NCI-H526 treated with DMSO at 0.1 percent for 48 hours (cell line): ENCODE measurements around the gene ZNF343.
"Not testable (repeated sequence)": the region's sequence is repeated elsewhere in the genome, so short reads cannot be mapped to it uniquely, and the experiment has no call there.

Source experiments
- DNase-seq: peaks from one replicate; lab custom pipeline; 2025; lab: John Stamatoyannopoulos, UW

ZNF343 gene

DNA sequence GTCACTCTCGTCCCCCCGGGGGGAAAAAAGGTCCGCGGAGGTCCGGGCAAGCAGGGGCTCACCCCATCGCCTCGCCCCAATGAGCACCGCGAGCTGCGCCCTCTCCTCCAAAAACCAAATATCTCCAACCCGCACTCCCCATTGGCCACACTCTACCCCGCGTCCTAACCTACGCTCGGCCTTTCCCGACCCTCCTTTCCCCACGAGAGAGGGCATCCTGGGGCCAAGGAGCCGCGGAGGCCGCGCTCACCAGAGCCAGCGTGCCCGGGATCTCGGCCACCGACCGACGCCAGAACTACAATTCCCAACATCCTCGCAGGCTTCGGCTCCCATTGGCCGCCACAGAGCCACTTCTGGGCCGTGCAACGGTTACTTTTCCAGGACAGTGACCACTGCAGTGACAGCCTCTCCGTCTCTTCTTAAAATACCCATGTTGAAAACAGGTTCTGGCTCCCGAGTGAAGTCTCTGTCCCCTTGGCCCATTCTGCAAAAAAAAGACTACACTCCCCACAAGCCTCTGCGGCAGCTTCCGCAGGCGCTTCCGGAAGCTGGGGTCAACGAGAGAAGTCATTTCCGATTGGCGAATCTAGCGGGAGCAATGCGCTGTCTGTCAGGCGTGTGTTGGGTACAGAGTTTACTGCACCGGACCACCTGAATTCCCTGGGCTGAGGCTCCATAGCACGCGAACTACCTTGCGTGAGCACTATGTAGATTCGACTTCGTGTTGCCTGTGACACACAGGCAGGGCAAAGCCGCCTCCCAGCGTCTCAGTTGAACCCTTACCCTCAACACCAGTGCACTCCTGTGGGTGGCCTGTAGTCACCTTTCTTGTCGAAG, at the start of gene ZNF343:
Gene ZNF343, minus strand, starts transcription at position 285 of the 837 bp plus-strand sequence. CDS start 15,020 bp downstream, outside the sequence.
- DNase-seq, result peak; percentile 82

DNA sequence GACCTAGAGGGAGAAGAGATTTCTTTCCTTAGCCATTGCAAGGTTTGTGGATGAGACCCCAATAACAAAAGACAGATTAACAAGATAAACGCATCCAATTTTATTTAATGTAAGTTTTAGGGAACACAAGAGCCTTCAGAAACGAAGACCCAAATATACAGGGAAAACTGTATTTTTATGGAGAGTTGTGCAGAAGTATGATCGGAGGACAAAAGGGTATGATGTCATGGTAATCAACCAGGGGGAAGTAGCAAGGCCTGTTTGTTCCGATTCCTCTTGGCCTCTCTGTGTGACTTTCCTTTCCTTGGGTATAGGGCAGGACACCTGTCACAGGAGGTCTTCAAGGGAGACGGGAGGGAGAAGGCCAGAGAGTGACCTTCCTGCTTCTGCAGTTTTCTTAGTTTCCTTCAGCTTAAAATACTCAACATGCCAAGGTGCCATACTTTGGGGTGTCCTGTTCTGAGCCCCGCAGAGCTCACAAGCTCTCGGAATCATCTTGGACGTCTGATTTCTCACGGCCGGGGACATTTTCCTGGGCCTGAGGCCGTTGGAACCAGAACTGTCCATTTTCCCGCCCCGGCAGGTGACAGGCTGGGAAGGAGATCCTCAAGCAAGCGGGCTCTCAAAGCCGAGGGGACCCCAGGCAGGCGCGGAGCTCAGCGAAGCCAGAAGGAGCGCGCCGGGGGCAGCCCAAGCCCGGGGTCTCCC, 49.3 kb upstream of the ZNF343 start:
- no peak for DNase-seq

DNA sequence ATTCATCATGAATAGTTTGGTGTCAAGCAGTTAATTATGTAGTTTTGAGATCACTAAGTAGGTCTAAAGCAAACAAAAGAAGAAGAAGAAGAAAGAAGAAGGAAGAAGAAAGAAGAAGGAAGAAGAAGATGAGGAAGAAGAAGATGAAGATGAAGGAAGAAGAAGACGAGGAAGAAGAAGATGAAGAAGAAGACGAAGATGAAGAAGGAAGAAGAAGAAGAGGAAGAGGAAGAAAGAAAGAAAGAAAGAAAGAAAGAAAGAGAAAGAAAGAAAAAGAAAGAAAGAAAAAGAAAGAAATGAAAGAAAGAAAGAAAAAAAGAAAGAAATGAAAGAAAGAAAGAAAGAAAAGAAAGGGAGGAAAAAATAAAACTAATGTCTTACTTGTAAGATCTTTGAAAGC, 36.9 kb upstream of the ZNF343 start:
- no peak for DNase-seq

DNA sequence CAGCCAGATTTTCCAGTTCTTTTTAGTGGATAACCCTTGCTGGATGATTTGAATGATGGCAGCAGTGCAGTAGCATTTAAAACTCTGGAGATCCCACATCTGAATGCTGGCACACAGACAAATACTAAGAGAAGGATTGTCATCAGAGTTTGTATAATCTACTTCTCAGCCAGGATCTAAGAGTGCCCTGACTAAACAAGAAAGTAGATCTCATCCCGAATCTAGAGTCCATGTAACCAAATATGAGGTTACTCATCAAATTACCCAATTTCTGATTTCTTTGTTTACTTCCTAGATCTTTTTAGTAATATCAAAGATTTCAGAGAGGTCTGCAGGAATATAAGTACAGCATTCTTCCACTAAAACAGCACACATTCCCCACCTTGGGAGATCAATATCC, 35.5 kb upstream of the ZNF343 start:
- no peak for DNase-seq

- no peak for DNase-seq
These were observed 33.6 kb upstream of the ZNF343 start for GRCh38 chr20:2542361-2542760.

GRCh38 chr20:2541940-2542339, 33.2 kb upstream of the ZNF343 start:
- DNase-seq, result no peak

DNA sequence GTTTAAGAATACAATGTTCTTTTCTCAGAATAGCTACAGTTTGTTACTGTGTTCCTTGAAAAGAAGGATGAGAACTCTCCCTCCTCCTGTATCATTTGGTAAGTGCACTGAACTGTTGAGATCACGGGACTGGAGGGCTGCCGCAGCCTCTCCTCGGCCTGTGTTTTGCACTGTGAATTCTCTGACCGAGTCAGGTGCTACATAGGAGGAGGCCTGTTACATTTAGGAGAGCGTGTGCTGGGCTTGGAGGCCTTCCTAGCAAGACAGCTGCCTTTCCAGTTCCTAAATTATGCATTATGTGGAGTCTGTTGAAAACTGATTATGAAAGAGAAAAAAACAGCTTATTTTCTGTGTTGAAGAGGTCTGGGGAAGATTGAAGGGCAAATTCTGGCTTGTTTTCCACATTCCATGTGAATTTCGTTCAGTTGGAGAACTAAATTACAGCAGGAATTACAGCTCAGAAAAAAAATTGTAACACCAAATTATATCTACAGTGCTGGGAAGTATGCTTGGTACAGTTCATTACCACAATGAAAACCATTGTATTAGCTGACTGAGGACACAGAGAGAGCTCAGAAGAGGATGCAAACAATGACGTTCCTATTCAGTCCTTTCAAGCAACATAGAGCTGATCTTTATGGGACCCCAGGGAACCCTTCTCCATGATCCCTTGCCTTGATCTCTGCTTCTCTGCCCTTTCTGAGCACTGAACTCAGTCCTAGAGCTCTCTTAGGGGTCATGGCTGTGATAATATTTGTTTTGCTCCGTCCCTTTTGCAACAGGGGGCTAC, 30.4 kb upstream of the ZNF343 start:
- peak; percentile 64 for DNase-seq

- DNase-seq, result no peak
These were observed 29.6 kb upstream of the ZNF343 start for GRCh38 chr20:2538356-2538755.

DNA sequence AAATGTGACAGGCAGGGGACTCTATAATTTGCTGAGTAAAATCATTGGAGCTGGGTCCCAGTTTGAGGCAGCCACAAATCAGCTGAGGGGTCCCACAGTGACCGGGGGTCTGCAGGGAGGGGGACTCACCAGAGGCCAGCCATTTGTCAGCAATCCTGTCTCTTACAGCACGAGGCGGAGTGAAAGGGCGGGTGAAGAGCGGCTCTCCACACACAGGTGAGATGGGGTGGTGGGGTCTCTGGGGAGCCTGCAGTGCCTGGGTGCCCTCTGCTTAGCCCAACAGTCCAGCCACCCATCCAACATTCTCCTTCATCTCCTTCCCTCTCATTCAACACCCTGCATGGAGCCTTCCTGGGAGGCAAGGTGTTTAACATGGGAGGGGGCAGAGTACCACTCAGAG, 28.4 kb upstream of the ZNF343 start:
- no peak for DNase-seq

GRCh38 chr20:2536560-2536986, 27.9 kb upstream of the ZNF343 start, which contains the start of gene TMC2:
TMC2 (plus strand) TSS chr20:2536573; CDS start chr20:2536622, 49 bp downstream.
- DNase-seq, result no peak

DNA sequence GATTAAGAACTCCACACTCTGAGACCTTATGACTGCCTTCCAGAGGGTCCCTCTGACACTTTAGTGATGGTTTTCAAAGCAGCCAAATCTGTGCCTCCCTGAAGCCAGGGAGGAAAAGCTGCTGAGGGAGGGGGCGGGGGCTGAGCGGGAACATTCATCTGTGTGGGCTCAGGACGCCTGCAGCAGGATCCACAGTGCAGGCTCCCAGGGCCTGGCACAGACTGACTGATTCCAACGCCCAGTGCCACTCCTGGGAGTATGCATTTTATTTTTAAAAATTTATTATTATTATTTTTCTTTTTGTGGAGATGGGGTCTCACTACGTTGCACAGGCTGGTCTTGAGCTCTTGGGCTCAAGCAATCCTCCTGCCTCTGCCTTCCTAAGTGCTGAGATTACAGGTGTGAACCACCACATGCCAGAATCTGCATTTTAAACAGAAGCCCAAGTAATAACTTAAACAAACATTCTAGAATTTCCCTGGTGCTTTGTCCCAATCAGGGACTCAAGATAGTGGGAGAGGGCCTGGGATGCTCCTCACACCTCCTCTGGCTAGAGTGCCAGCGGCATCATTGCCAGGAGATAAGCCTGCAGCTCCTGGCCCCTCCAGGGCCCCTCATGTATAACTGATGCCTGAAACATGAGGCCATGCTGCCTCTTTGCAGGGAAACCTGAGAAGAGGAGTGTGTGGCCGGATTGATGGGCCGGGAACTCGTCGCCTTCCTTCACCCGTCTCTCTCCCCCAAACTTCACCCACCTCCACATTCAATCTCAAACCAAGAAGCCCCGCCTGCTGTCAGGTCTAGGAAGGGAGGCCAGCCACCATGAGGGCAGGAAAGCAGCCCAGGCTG, 27.2 kb upstream of the ZNF343 start:
- no peak for DNase-seq

- DNase-seq, result no peak
These were observed 24.4 kb upstream of the ZNF343 start for GRCh38 chr20:2533118-2533517.

DNA sequence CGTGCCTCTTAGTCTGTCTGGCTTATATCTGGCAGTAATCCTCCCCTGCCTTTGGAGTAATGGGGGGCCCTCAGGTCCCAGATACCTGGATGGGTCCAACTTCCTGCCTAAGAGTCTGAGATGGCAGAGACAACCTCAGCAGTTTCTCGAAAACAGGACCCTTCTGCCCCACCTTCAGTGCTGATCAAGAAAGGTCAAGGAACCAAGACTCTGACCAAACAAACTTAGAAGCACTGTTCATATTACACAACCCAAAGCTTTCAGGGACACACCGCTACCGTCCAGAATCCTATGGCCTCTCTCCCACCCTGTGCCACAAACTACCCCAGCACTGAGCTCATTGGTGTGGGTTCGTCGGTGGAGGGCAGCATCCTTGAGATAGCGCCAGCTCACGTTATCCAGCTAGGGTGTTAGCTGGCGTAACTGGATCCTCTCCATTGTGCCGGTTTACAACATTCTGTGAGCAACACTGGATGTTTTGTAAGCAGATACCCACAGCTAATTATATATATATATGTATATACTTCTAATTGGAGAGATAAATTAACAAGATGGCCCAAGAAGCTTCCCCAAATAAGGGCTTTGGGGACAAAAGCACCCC, 20.1 kb upstream of the ZNF343 start:
- DNase-seq, result no peak

- DNase-seq, result no peak
These were observed 19.0 kb upstream of the ZNF343 start for GRCh38 chr20:2527762-2528161.

DNA sequence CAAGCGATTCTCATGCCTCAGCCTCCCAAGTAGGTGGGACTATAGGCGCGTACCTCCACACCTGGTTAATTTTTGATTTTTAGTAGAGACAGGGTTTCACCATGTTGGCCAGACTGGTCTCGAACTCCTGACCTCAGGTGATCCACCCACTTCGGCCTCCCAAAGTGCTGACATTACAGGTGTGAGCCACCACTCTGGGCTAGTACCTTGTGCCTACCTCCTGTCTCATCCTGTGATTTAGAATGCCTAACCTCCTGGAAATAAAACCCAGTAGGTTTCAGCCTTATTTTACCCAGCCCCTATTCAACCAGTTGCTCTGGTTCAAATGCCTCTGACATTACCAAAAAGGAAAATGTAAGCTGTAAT, 17.5 kb upstream of the ZNF343 start:
- DNase-seq, result not testable (repeated sequence)

DNA sequence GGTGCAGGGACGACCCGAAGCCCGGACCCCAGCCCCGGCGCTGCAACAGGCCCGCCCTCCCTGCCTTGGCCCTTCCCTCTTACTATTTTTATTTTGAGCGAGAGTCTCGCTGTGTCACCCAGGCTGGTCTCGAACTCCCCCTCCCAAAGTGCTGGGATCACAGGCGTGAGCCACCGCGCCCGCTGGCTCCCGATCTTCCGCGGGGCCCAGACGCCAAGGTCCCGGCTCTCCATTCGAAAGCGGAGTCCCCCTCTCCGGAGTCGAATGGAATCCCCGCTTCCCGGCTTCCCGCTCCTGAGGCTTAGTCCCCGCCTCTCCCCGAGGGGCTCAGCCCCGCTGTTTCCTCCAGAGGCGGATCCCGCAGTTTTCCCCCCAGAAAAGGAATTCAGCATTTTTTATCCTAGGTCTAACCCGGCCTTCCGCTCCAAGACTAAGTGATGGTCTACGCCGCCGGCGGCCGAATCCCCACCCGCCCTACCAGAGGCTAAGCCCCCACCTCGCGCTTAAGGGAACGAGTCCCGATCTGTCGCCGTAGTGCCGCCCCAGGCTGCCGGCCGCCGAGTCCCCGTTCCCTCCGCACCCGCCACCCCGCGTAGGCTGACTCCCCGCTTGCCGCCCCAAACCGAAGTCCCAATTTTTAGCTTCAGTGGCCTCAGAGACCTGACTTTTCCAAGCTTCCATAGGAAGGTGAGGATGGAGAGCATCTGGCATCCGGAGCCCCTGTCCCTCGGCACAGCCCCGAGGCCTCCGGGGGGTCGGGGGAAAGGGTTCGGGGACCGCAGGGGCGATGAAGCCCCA, 16.2 kb upstream of the ZNF343 start:
- no peak for DNase-seq

GRCh38 chr20:2523919-2524708, 15.4 kb upstream of the ZNF343 start:
- peak; percentile 34 for DNase-seq

DNA sequence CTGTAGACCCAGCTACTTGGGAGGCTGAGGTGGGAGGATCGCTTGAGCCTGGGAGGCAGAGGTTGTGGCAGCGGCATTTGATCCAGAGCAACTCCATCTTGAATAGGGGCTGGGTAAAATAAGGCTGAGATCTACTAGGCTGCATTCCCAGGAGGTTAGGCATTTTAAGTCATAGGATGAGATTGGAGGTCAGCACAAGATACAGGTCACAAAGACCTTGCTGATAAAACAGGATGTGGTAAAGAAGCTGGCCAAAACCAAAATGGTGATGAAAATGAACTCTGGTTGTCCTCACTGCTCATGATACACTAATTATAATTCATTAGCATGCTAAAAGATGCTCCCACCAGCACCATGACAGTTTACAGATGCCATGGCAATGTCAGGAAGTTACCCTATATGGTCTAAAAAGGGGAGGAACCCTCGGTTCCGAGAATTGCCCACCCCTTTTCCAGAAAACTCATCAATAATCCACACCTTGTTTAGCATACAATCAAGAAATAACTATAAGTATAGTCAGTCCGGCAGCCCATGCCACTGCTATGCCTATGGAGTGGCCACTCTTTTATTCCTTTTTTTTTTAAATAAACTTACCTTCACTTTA, 14.2 kb upstream of the ZNF343 start:
- DNase-seq, result not testable (repeated sequence)
